ENCODE results near the gene LYZL1.
"Not testable (repeated sequence)": the region's sequence is repeated elsewhere in the genome, so short reads cannot be mapped to it uniquely, and the experiment has no call there.

LYZL1 gene

DNA sequence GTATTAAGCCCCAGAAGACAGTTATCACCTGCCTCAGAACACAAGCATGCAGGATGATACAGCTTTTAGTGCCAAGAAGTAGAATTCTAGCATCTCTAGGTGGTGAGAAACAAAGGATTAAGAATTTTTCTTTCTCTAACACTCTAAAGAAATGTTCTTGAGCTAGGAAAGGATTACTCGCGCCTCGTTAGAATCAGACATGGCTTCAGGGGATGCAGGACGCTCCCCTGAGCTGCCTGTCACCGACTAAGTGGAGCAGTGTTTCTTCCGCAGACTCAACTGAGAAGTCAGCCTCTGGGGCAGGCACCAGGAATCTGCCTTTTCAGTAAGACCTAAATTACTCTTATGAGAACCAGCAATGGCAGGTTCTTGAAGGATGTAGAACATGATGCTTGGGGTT lies at the start of gene LYZL1:
Gene LYZL1 (plus strand): TSS at position 165 of the 400 bp plus-strand sequence. CDS start 2,798 bp downstream, outside the sequence.
- H3K27ac ChIP-seq, result not testable (repeated sequence)

DNA sequence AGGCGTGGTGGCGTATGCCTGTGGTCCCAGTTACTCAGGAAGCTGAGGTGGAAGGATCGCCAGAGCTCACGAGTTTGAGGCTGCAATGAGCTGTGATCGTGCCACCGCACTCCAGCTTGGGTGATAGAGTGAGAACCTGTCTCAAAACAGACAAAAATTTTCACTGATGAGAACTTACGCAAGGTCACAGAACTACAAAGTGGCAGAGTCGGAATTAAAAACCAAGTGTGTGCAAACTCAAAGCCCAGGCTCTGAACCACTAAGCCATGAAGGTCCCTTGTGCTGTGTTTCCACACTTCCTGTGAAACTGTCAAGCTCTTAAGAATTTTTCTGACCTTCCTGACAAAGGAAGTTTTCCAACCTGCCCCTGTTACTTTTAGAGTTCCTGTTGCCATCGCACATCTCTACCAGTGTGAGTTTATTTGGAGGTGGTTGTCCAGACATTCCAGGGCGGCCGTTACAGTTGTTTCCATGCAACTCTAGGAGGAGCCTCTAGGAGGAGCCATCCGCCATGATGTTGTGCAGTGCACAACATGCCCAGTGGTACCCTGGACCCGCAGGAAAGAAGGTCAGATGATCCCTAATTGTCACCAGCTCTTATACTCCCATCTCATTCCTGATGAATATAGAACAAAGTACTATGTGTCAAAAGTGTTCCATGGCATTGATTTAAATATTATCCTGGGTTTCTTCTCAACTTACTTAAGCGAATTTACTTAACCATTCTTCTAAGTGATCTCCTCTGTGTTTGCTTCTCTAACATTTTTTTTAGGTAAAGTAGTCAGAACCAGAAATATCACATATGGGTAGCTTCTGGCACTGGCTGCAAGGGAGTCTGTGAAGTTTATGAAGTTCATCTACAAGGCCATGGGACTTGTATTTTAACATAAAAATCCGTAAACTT lies 49.0 kb upstream of the LYZL1 start:
- TF ChIP-seq, protein P1, sequence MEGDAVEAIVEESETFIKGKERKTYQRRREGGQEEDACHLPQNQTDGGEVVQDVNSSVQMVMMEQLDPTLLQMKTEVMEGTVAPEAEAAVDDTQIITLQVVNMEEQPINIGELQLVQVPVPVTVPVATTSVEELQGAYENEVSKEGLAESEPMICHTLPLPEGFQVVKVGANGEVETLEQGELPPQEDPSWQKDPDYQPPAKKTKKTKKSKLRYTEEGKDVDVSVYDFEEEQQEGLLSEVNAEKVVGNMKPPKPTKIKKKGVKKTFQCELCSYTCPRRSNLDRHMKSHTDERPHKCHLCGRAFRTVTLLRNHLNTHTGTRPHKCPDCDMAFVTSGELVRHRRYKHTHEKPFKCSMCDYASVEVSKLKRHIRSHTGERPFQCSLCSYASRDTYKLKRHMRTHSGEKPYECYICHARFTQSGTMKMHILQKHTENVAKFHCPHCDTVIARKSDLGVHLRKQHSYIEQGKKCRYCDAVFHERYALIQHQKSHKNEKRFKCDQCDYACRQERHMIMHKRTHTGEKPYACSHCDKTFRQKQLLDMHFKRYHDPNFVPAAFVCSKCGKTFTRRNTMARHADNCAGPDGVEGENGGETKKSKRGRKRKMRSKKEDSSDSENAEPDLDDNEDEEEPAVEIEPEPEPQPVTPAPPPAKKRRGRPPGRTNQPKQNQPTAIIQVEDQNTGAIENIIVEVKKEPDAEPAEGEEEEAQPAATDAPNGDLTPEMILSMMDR (conservative IDR thresholded peaks at IDR 0.05), result peak; percentile 70

DNA sequence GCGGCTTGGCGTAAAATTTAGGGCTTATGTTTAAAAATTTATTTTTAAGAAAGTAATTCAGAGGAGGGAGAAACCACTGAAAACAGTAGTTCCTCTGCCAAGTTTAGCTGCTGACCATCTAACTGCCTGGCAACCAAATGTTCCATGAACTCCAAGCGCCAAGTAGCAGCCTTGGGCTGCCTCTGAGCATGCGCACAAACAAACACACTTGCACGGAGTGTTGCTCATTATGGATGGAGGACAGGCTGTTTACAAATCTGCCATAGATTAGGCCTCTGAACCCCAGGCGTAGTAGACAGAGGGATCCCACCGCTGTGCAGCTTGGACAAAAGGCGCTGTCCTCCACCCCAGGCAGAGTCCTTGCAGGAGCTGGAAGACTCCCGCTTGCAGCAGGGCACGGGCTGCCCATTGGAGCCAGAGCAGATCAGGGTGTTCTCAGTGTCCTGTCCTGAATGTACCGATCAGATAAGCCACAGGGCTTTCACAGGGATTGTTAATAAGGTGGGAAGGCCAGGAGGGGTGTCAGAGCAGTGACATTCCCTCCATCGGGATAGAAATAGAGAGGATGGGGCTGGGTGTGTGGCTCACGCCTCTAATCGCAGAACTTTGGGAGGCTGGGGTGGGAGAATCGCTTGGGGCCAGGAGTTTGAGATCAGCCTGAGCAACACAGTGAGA lies 47.7 kb upstream of the LYZL1 start:
- TF ChIP-seq, protein P1 (conservative IDR thresholded peaks at IDR 0.05), result no peak
- H3K27ac ChIP-seq, result no peak overlapping the region

More for the DNA sequence above, 49.0 kb upstream of the LYZL1 start:
- no peak overlapping the region for H3K27ac ChIP-seq

DNA sequence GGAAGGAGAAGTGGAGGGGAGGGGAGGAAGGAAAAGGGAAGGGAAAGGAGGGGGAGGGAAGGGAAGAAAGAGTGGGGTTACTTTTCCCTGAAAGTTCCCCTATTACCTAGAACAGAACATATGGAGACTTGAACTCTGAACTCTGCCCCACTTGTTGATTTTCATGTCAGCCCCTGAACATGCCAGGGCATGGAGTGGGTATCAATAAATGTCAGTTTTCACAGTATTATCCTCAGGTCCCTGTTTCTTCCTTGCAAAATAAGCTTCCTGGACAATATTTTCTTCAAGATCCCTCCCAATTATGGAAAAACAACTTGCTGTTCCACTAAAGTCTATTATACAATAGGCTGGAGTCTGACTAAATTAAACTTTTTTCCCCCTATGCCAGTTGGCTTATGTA lies 46.9 kb upstream of the LYZL1 start:
- no peak overlapping the region for H3K27ac ChIP-seq
- TF ChIP-seq, protein P1 (conservative IDR thresholded peaks at IDR 0.05), result no peak

DNA sequence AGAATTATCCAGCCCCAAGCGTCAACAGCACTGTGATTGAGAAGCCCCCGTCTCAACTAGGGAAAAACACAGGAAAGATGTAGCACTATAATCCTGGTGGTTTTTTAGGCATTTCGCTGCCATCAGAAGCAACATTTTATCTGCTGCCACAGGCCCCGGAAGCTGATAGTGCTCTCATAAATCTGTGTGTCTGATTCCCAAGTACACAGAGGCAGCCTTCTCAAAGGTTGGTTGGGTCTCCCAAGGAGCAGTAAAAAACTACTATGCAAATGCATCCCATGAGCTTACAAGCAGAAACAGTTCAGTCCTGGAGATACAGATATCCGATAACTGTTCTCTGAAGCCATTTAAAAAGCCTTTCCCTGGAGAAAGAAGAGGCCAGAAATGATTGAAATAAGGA lies 45.8 kb upstream of the LYZL1 start:
- TF ChIP-seq, protein P1 (conservative IDR thresholded peaks at IDR 0.05), result no peak
- H3K27ac ChIP-seq, result peak overlapping the region; percentile 49

DNA sequence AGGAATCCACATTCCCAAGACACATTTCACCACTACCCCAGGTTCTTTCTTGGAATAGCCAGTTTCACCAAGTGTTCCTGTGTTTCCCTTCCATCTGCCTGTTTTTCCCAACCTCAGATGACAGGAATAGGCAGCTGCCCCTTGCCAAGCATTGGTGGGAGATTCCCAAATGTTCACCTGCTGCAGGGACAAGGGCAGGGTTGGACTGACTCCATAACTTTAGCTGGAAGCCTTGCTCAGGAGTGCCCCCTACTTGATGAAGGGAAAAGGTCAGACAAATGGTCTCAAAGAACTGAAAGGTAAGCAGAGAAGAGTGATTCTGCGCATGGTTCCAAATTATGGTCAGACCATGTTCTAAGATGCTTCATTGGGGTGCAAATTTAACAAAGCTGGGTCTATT lies 45.1 kb upstream of the LYZL1 start:
- TF ChIP-seq, protein P1 (conservative IDR thresholded peaks at IDR 0.05), result no peak; the same call in 1 of the 2 replicates
- H3K27ac ChIP-seq, result peak overlapping the region; percentile 49

DNA sequence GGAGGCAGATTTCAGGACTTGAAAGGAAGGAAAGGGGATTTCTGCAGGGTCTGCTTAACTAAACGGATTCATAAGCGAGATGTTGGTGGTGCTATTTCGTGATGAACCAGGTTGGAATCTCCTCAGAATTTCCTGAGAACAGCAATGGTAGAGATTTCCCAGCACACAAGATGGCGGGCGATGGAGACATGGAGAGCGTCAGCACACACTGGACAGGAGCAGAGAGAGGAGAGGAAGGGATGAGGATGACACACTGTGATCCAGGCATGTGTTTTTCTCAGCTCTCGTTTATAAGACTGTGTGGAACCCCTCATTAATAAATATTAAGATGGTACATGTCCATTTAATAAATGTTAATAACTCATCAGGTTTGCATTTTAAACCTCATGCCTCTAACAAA lies 43.9 kb upstream of the LYZL1 start:
- TF ChIP-seq, protein P1 (conservative IDR thresholded peaks at IDR 0.05), result no peak
- no peak overlapping the region for H3K27ac ChIP-seq
